Activated CD4-positive, CD25-positive, alpha-beta regulatory T cell treated with anti-CD3 and anti-CD28 coated beads, Interleukin-2, amount 50 U/mL, for 72 hours (primary cell): Measurements from ENCODE around the gene FBL.
"Not testable (repeated sequence)": the region's sequence is repeated elsewhere in the genome, so short reads cannot be mapped to it uniquely, and the experiment has no call there.

Source experiments
- DNase-seq: peaks from one replicate; pipeline ENCODE4 v3.0.0; 2021

Gene FBL

DNA sequence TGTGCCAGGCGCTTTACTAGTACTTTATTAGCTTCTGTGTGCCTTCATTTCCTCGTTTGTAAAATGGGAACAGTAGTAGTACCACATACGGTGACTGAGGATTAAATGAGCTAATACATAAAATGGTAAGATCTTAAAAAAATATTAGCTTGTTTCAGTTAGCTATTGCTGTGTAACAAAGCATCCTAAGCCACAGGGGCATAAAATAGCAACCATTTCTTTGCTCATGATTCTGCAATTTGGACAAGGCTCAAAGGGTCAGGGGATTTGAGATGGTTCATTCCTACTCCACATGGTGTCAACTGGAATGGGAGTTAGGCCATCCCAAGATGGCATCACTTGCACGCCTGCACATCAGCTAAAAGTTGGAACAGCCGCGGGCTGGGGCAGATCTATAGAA is 25.5 kb downstream of the FBL start:
- DNase-seq: no peak

DNA sequence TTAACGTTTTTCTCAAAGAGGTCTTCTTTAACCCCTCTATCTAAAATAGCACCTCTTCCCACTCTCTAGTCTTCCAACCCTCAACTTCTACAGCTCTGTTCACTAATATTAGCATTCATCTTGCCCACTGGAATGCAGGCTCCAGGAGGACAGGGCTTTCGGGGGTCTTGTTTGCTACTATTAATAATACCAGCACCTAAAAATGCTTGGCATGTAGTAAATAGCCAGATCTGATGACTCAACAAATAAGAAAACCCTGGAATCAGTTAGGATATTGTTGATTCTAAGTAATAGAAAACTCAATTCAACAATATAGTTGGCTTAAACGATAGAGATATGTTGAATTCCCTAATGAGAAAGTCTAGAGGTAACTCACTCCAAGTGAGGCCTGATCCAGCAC is 26.4 kb downstream of the FBL start:
- no peak for DNase-seq

DNA sequence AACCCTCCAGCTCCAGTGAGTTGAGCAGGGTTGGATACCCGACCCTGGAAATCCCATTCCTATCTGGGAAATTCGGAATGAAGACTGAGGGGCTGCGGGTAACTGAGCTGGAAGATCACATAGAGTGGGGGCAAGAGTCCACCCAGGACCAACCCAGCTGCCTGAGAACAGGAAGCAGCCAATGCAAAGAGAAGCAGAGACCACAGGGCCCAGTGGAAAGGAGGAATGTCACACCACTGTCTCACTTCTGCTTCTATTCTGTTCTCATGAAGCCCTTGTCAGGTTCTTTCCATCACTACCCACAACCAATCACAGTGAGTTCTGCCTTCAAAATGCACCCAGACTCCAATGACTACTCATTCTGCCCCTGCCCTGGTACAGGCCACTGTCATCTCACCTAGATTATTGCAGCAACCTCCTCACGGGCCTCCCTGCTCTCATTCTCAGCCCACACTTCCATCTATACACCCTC is 27.5 kb downstream of the FBL start:
- no peak for DNase-seq

DNA sequence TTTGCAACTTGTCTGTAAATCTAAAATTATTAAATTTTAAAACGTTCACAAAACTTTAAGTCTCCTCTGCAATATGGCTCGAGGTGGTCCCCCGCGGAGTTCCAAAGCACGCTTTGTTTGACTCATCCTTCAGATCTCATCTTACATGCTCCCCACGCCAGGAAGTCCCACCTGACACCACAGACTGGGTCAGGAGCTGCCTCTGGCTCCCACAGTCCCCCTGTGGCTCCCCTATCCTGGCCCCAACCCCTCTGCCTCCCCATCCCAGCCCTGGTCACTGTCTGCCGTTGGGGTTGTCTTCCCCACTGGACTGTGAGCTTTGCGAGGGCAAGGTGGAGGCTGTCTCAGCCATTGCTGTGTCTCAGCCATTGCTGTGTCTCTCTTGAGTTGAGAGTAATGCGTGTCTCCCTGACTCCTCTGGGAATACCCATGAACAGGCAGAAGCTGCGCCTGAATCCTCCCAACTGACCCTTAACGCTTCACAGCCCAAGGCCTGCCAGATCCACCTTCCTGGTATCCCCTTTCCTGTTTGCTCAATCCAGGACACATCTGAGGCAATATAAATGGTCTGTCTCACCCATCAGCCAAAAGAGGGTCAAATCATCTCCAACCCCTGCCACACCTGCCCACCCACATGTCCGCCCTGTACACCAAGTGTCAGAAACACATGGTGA is 28.2 kb downstream of the FBL start:
- DNase-seq: no peak

DNA sequence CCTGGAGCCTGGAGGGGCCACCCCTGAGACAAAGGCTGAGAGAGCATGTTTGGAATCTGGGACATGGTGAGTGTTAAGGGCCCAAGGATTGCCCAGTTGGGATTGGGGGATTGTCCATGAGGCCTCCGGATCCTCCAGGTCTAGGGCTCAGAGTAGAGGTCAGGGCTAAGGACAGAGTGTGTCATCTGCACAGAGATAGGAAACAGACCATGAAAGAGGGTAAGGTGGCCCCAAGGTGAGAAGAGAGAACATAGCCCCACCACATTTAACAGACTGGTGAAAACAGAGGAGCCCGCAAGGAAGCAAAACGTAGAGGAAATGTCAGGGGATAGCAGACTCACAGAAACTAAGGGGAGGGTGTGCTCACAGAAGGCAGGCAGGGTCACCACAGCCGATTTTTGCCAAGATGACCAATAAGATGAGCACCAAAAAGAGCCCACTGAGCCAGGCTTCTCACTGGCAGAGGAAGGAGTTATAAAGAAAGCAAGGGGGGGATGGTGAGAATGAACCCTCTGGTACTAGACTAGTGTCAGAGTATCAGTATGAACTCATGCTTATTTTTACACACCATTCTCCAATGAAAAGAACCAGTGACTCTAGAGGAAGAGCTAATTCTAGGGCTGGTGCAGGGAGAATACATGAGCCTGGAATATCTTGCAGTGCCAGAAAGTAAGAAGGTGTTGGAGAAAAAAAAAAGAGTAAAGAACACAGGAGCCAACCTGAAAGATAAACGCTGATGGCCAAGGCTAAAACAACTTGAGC is 29.7 kb downstream of the FBL start:
- no peak for DNase-seq

DNA sequence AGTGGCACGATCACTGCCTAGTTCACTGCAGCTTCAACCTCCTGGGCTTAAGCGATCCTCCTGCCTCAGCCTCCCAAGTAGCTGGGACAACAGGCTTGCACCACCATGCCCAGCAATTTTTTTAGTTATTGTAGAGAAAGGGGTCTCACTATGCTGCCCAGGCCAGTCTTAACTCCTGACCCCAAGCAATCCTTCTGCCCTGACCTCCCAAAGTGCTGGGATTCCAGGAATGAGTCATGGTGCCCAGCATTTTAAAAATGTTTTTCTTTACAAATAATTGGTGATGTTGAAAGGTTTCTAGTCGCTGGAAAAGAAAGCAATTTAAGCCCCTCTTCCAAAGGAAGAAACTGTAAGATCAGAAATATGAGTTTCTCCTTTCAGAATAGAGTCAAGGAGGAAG is 31.6 kb downstream of the FBL start:
- DNase-seq: no peak

DNA sequence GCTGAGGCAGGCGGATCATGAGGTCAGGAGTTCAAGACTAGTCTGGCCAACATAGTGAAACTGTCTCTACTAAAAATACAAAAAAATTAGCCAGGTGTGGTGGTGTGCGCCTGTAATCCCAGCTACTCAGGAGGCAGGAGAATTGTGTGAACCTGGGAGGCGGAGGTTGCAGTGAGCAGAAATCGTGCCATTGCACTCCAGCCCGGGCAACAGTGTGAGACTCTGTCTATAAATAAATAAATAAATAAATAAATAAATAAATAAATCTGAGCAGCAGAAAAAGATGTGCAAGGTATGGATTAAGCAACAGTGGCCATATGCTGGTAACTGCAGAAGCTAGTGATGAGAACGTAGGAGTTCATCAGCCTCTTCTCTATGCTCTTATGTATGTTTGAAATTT is 32.1 kb downstream of the FBL start:
- DNase-seq: not testable (repeated sequence)

DNA sequence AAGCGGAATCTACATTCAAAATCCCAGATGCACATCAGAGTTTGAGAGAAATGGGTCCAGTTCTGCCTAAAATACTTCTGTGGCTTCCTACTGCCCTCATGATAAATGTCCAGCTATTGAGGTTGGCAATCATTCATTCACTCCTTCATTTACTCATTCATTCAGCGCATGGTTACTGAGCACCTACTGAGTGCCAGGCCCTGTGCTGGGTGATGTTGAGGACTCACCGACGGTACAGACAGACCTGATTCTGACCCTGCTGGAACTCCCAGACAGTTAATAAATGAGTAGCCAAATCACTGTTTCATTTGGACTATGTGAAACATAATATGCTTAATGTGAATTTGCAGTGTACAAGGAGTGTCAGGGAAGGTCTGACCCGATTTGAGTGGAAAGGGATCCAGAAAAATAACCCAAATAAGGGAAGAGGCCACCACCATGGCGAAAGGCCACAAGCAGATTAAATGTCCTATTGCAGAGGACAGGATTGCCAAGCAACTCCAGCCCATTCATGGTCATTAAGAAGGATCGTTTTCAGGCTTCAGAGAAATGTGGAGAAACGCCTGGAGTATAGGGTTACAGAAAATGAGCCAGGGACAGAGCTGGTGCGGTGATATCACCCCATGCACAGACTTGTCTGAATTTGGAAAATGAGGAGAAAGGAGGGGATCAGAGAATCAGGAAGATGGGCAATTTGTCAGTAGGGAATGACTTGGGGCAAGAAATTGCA is 32.8 kb downstream of the FBL start:
- DNase-seq: no peak

DNA sequence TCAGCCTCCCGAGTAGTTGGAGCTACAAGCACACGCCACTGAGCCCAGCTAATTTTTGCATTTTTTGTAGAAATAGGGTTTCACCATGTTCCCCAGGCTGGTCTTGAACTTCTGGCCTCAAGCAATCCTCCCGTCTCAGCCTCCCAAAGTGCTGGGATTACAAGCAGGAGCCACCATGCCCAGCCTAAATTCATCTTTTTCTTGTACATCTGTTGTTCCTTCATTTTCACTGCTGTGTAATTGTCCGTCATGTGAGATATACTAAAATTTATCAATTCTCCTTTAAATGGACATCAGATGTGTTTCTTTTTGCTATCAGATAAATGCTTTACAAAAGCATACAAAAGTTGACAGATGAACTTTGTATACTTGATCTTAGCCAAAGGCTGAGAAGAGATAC is 35.1 kb downstream of the FBL start:
- no peak for DNase-seq

DNA sequence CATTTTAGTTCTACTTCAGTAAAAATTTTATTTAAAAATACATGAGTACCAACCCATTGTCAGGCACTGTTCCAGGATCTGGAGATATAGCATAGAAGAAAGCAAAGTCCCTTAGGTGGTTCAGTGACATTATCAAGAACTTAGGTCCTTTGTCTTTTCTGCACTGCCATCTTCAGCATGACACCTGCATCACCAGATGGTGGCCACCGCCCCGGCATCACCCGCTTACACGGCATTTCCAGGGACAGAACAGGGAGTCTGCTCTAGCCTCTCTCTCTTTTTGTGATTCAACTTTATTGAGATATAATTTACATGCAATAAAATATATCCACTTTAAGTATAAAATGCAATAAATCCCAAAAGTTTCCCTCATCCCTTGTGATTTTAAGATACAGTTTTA is 35.8 kb downstream of the FBL start:
- no peak for DNase-seq

DNA sequence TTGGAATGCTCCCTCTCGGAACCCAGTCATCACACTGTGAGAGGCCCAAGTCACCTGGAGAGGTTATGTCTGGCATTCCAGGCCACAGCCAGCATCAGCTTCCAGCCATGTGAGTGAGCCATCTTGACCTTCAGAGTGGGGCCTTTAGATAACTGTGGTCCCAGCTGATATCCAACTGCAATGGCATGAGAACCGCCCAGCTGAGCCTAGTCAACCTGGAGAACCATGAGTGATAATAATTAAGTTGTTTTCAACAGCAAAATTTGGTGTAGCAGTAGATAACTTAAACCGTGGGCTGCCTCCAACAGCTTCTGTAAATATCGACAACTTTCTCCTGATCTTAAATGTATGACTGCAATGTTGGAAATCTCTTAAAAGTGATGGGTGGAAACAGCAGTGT is 36.8 kb downstream of the FBL start:
- no peak for DNase-seq

DNA sequence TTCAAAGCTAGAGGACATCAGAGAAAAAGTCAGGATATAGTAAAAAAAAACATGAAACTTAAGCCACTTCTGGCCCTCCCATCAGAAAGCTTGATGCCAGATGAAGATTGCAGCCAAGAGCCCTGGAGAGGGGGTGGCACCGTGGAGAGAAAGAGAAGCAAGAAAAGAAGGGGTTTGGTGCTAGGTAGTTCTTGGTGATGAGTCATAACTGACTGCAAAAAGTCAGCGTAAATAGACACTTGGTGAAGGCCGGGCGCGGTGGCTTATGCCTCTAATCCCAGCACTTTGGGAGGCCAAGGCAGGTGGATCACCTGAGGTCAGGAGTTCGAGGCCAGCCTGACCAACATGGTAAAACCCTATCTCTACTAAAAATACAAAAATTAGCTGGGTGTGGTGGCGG is 37.5 kb downstream of the FBL start:
- not testable (repeated sequence) for DNase-seq

DNA sequence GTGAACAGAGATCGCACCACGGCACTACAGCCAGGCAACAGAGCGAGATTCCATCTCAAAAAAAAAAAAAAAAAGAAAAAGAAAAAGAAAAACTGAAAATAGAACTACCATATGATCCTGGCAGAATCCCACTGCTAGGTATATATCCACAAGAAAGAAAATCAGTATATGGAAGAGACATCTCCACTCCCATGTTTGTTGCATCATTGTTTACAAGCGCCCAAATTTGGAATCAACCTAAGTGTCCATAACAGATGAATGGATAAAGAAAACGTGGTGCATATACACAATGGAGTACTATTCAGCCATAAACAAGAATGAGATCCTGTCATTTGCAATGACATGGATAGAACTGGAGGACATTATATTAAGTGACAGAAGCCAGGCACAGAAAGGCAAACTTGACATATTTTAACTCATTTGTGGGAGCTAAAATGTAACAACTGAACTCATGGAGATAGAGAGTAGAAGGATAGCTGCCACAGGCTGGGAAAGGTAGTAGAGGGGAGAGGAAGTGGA is 38.3 kb downstream of the FBL start:
- no peak for DNase-seq

DNA sequence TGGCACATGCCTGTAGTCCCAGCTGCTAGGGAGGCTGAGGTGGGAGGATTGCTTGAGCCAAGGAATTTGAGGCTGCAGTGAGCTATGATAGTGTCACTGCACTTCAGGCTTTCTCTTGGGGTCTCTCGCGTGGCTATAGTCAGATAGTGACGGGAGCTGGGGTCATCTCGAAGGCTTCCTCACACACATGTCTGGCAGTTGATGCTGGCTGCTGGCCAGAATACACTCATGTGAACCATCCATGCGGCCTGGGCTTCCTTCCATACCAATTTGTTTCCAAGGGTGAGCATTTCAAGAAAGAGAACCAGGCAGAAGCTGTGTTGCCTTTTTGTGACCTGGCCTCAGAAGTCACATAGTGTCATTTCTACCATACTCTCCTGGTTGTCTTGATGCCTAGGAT is 41.1 kb downstream of the FBL start:
- DNase-seq: no peak

DNA sequence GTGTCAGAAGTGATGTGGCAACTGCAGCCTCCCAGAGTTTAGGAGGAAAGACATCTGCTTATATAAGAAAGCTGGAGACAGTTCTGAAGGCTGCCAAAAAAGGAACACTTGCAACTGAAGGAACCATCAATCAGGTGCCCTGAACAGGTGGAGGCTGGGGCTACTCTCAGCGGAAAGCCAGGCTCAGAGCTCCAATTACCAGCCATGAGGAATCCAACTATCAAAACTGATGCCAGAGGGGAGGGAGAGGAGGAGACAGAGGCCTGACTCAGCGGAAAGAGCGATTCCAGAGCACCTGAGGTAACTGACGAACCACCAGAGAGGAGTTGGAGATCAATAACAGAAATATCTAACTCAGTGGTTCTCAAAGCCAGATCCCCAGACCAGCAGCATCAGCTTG is 43.2 kb downstream of the FBL start:
- DNase-seq: no peak

DNA sequence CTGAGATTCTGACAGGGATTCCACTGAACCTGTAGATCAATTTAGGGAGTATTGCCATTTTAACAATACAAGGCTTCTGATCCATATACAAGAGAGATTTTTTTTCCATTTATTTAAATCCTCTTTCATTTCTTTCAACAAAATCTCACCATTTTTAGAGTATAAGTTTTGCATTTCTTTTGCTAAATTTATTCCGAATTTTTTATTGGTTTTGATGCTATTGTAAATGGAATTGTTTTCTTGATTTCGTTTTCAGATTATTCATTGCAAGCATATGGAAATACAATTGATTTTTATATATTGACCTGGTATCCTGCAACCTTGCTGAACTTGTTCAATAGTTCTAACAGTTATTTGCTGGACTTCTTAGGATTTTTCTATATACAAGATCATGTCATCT is 49.1 kb downstream of the FBL start:
- no peak for DNase-seq

DNA sequence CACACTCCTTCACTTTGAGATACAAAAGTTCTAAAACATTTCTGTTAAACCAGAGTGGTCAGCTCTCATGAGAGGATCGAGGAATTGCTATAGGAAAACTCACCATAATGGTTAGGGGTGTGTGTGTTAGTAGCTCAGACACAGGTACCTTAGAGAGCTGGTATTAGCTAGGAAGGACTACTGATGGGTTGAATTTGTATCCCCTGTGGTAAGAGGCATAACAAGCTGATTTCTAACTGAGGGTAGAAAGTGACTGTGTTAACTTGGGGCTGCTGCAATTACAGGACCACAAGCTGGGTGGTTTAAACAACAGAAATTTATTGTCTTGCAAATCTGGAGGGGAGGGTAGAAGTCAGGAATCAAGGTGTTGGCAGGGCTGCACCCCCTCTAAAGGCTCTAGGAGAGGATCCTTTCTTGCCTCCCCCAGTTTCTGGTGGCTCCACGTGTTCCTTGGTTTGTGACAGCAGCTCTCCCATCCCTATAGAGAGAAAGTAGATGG is 50.1 kb downstream of the FBL start:
- DNase-seq: no peak

DNA sequence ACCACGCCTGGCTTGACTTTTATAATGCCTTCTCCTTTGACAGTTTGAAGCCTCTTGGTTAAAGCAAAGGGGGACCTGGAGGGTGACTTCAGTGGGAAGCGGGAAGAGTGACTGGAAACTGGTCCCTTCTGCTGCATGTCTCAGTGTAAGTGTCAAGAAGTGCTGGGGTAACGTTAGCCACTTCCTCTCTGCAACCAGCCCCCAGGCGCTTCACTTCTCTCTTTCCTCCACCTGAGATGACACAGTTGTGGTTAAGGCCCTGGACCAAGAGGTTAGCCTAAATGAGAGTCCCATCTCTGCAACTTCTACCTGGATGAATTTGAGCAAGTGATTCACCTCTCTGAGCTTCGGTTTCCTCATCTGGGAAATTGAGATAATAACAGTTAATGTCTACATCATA is 51.2 kb downstream of the FBL start:
- no peak for DNase-seq

DNA sequence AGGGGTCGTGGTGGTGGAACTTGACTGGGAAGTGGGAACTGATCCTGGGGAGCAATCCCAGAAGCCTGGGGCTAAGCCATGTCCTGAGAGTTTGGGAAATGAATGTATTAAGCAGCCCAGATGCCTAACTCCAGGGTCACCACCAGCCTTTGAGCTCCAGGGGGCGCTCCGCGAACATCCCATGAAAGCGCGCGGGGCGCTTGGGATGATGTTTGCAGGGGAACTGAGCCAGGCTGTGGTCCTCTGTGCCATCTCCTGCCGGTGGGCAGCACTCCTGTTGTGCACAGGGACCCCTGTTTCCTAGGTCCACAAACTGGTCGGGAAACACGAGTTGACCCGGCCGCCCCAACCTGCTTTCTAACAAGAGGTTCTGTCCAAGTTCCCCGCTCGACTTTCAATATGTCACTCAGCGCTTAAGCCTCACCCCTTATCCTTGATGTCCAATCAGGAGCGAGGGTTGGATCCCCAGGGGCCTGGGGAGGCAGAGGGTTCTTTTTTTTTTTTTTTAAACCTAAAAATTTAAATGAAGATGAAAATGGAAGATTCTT is 53.1 kb downstream of the FBL start:
- DNase-seq: peak; percentile 79

DNA sequence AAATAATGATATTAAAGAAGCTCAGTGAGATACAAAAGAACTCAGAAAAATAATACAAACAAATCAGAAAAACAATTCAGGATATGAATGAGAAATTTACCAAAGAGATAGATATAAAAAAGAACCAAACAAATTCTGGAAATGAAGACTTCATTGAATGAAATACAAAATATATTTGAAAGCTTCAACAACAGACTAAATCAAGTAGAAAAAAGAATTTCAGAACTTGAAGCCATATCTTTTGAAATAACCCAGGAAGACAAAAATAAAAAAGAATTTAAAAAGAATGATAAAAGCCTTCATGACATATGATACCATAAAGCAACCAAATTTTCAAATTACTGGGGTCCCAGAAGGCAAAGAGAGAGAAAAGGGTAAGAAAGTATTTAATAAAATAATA is 57.9 kb downstream of the FBL start:
- no peak for DNase-seq
